Natural killer cell (primary cell): Measurements from ENCODE around the gene KIF16B. TPM values are rescaled to one million over a fixed set of nuclear protein-coding genes. Genes with fewer than 3 reads are reported as not detected.

Experiments used
- ATAC-seq, 3 donors: fragments of 150-1000 bp in 2 of 3; fragments of 200-7000 bp in 1 of 3; cut with Tn5 transposase; 1 replicate in 1 of 3; 2 replicates in 2 of 3; pipeline ENCODE4 v1.10.0; 2021; ENCODE audit warnings: mild to moderate bottlenecking in 2 of 3, moderate library complexity in 2 of 3
- DNase-seq, 2 donors: peaks; one replicate each; pipeline versions ENCODE4 v3.0.0 to v3.0.0-alpha.2; 2013 to 2021; ENCODE audit warnings: mixed read lengths in 1 of 2
- H3K27ac ChIP-seq: one replicate; pipeline ENCODE4 v1.5.1; 2013; ENCODE audit warnings: mild to moderate bottlenecking, low read length
- H3K27me3 ChIP-seq: one replicate; pipeline ENCODE4 v1.6.1; 2013; ENCODE audit warnings: low read length; ENCODE audit not compliant: control insufficient read depth, insufficient read depth
- H3K36me3 ChIP-seq: one replicate; pipeline ENCODE4 v1.6.1; 2013; ENCODE audit warnings: low read length; ENCODE audit not compliant: control insufficient read depth, insufficient read depth
- H3K4me1 ChIP-seq: one replicate; pipeline ENCODE4 v1.6.1; 2013; ENCODE audit warnings: low read length; ENCODE audit not compliant: control insufficient read depth, insufficient read depth
- H3K4me3 ChIP-seq: one replicate; pipeline ENCODE4 v1.5.1; 2013; ENCODE audit warnings: low read length
- H3K9me3 ChIP-seq: one replicate; pipeline ENCODE4 v1.6.1; 2013; ENCODE audit warnings: low read length; ENCODE audit not compliant: control insufficient read depth, insufficient read depth
- H3K27ac Mint-ChIP-seq, 2 donors: one replicate each; pipeline ENCODE4 v1.8.0; 2022; ENCODE audit warnings: mild to moderate bottlenecking in 2 of 2, mixed read lengths in 2 of 2, moderate library complexity in 1 of 2
- H3K27me3 Mint-ChIP-seq, 2 donors: one replicate each; pipeline ENCODE4 v1.8.0; 2022; ENCODE audit warnings: low read depth in 2 of 2, mixed read lengths in 2 of 2
- H3K36me3 Mint-ChIP-seq: one replicate; pipeline ENCODE4 v1.8.0; 2022; ENCODE audit warnings: mixed read lengths
- H3K4me1 Mint-ChIP-seq, 2 donors: one replicate each; pipeline ENCODE4 v1.8.0; 2022; ENCODE audit warnings: mixed read lengths in 2 of 2
- H3K4me3 Mint-ChIP-seq: one replicate; pipeline ENCODE4 v1.8.0; 2022; ENCODE audit warnings: mild to moderate bottlenecking, moderate library complexity, mixed read lengths
- H3K9me3 Mint-ChIP-seq, 2 donors: one replicate each; pipeline ENCODE4 v1.8.0; 2022; ENCODE audit warnings: mixed read lengths in 2 of 2
- CTCF ChIP-seq: fragments of 200-600 bp; IDR thresholded peaks from one replicate; pipeline ENCODE4 v1.8.0; 2022; ENCODE audit warnings: antibody characterized with exemption
- WGBS: methylation state at CpG from one replicate; pipeline ENCODE4 v1.1.7; 2013; ENCODE audit warnings: missing lambda C conversion rate; ENCODE audit not compliant: insufficient coverage; 5-methylcytosine and 5-hydroxymethylcytosine counted together
- intact Hi-C: fragments of 100-400 bp; cut with micrococcal nuclease; formaldehyde crosslinking; loops from one replicate; pipeline ENCODE4 v1.14.2; 2022
- total RNA-seq, 4 donors: library from RNA; stranded (reverse); fragments of 120-200 nt in 1 of 4; gene quantifications; one replicate each; pipeline versions ENCODE4 v1.2.3 to v1.2.4, GENCODE V29; 2013 to 2022

The KIF16B gene
- total RNA-seq, 3 donors from 2014 or later (not counting 1 experiment from before 2014, with no cell fraction given): 3.9 to 11.8 (median 9.2) TPM

- no peak overlapping the region for H3K4me3 Mint-ChIP-seq
- TF ChIP-seq CTCF: no peak
- DNase-seq (no peak), ATAC-seq (no peak)
- no peaks in the 10 kb centered on the region for H3K9me3 Mint-ChIP-seq
- Histone ChIP-seq H3K27ac (no peak overlapping the region), H3K9me3 (no peaks in the 10 kb centered on the region), H3K4me3 (no peak overlapping the region), H3K27me3 (no peaks in the 10 kb centered on the region), H3K36me3 (no peaks in the 10 kb centered on the region), H3K4me1 (no peaks in the 10 kb centered on the region)
- no peaks in the 10 kb centered on the region for H3K4me1 Mint-ChIP-seq
- no peaks in the 10 kb centered on the region for H3K36me3 Mint-ChIP-seq
- H3K27ac Mint-ChIP-seq: no peak overlapping the region
- WGBS: 95% methylated on average over 11 of the region's 11 CpGs
- intact Hi-C loops: no loop called here
- no peaks in the 10 kb centered on the region for H3K27me3 Mint-ChIP-seq
Measured at GRCh38 chr20:16350465-16350864, 222.8 kb downstream of the KIF16B start.

- Mint-ChIP-seq H3K36me3 (no peaks in the 10 kb centered on the region), H3K27ac (no peak overlapping the region), H3K9me3 (no peaks in the 10 kb centered on the region), H3K27me3 (no peaks in the 10 kb centered on the region), H3K4me3 (no peak overlapping the region), H3K4me1 (no peaks in the 10 kb centered on the region)
- Histone ChIP-seq H3K9me3 (no peaks in the 10 kb centered on the region), H3K36me3 (no peaks in the 10 kb centered on the region), H3K27ac (no peak overlapping the region), H3K4me1 (no peaks in the 10 kb centered on the region), H3K27me3 (no peaks in the 10 kb centered on the region), H3K4me3 (no peak overlapping the region)
- intact Hi-C loops: no loop called here
- no peak for DNase-seq
- no peak for TF ChIP-seq CTCF
- no peak for ATAC-seq
- 91% methylated on average over 6 of the region's 6 CpGs for WGBS
Measured at GRCh38 chr20:16349523-16350260, 223.6 kb downstream of the KIF16B start.

- H3K36me3 ChIP-seq: no peaks in the 10 kb centered on the region
- H3K9me3 ChIP-seq: no peaks in the 10 kb centered on the region
- H3K27ac Mint-ChIP-seq: no peak overlapping the region
- no peaks in the 10 kb centered on the region for H3K27me3 ChIP-seq
- H3K36me3 Mint-ChIP-seq: no peaks in the 10 kb centered on the region
- no peaks in the 10 kb centered on the region for H3K9me3 Mint-ChIP-seq
- TF ChIP-seq CTCF: no peak
- H3K4me1 ChIP-seq: no peaks in the 10 kb centered on the region
- intact Hi-C loops: no loop called here
- DNase-seq (no peak), ATAC-seq (no peak)
- no peaks in the 10 kb centered on the region for H3K4me1 Mint-ChIP-seq
- no peak overlapping the region for H3K27ac ChIP-seq
- no peak overlapping the region for H3K4me3 ChIP-seq
- WGBS: 78% methylated on average over 5 of the region's 7 CpGs
- no peaks in the 10 kb centered on the region for H3K27me3 Mint-ChIP-seq
- no peak overlapping the region for H3K4me3 Mint-ChIP-seq
Measured at GRCh38 chr20:16346956-16347355, 226.3 kb downstream of the KIF16B start.

- H3K4me1 Mint-ChIP-seq: no peaks in the 10 kb centered on the region
- no peaks in the 10 kb centered on the region for H3K4me1 ChIP-seq
- H3K9me3 Mint-ChIP-seq: peaks cover 4 to 7% of the 10 kb centered on the region in 2 donors
- no peak for ATAC-seq
- no peak overlapping the region for H3K4me3 Mint-ChIP-seq
- no peak for TF ChIP-seq CTCF
- H3K27ac ChIP-seq: no peak overlapping the region
- H3K27me3 Mint-ChIP-seq: no peaks in the 10 kb centered on the region
- 88% methylated on average over 1 of the region's 1 CpG for WGBS
- H3K9me3 ChIP-seq: no peaks in the 10 kb centered on the region
- H3K36me3 ChIP-seq: no peaks in the 10 kb centered on the region
- H3K36me3 Mint-ChIP-seq: peaks cover 10% of the 10 kb centered on the region
- H3K4me3 ChIP-seq: no peak overlapping the region
- no peak overlapping the region for H3K27ac Mint-ChIP-seq
- intact Hi-C loops: no loop called here
- H3K27me3 ChIP-seq: no peaks in the 10 kb centered on the region
- DNase-seq: no peak
Measured at GRCh38 chr20:16337707-16338106, 235.5 kb downstream of the KIF16B start.
